PC-3 (cell line): Measurements from ENCODE around the gene FZR1. TPM values are rescaled to one million over a fixed set of nuclear protein-coding genes. Genes with fewer than 3 reads are reported as not detected.

Experiments
- ATAC-seq: fragments of 200-7000 bp; cut with Tn5 transposase; 2 replicates; pipeline ENCODE4 v1.9.1; 2020; ENCODE audit warnings: mild to moderate bottlenecking, moderate library complexity
- BruUV-seq: library from RNA; stranded (reverse); fragments of 400-500 nt; replicated peaks from 2 replicates; lab custom pipeline; 2021; lab: Mats Ljungman, UMichigan
- CTCF ChIA-PET: fragments of 300-600 bp; sonication (Branson Sonifier 250); formaldehyde crosslinking; loops from one replicate; lab custom pipeline; 2022; ENCODE audit warnings: antibody characterized with exemption; lab: Charles Lee
- POLR2A ChIA-PET: fragments of 300-600 bp; sonication (Branson Sonifier 250); formaldehyde crosslinking; loops from one replicate; lab custom pipeline; 2022; ENCODE audit warnings: antibody characterized with exemption; ENCODE audit not compliant: unreplicated experiment; lab: Charles Lee
- DNase-seq: peaks from one replicate; pipeline ENCODE4 v3.0.0-alpha.2; 2015
- H2AFZ ChIP-seq: fragments of 300-600 bp; sonication (generic); 2 replicates; pipeline ENCODE4 v1.6.0; 2016; ENCODE audit warnings: antibody characterized with exemption, low read length
- H3F3A ChIP-seq: fragments of 300-600 bp; sonication (generic); one replicate; pipeline ENCODE4 v1.6.0; 2017; ENCODE audit warnings: antibody characterized with exemption, low read length, control low read depth, mild to moderate bottlenecking; ENCODE audit not compliant: unreplicated experiment
- H3K27ac ChIP-seq: fragments of 300-600 bp; sonication (generic); 2 replicates; pipeline ENCODE4 v1.5.1; 2016; ENCODE audit warnings: mild to moderate bottlenecking, low read length
- H3K27me3 ChIP-seq: fragments of 300-600 bp; sonication (generic); 2 replicates; pipeline ENCODE4 v1.6.1; 2016; ENCODE audit warnings: low read length, mixed read lengths
- H3K36me3 ChIP-seq: fragments of 300-600 bp; sonication (generic); 2 replicates; pipeline ENCODE4 v1.6.1; 2016; ENCODE audit warnings: low read depth, mixed run types, low read length, mixed read lengths
- H3K4me1 ChIP-seq: fragments of 300-600 bp; sonication (generic); 2 replicates; pipeline ENCODE4 v1.5.1; 2016; ENCODE audit warnings: low read length; ENCODE audit not compliant: insufficient read depth
- H3K4me2 ChIP-seq: fragments of 300-600 bp; sonication (generic); 2 replicates; pipeline ENCODE4 v1.6.0; 2016; ENCODE audit warnings: low read length
- H3K4me3 ChIP-seq: fragments of 300-600 bp; sonication (generic); 2 replicates; pipeline ENCODE4 v1.5.1; 2016; ENCODE audit warnings: mild to moderate bottlenecking, low read length, mixed read lengths
- H3K79me2 ChIP-seq: fragments of 300-600 bp; sonication (generic); 2 replicates; pipeline ENCODE4 v1.6.1; 2017; ENCODE audit warnings: low read length, mixed read lengths
- H3K9ac ChIP-seq: fragments of 300-600 bp; sonication (generic); 2 replicates; pipeline ENCODE4 v1.6.0; 2016; ENCODE audit warnings: mild to moderate bottlenecking, low read length
- H3K9me2 ChIP-seq: fragments of 300-600 bp; sonication (generic); replicated peaks from 2 replicates; pipeline ENCODE4 v1.6.1; 2016; ENCODE audit warnings: mixed run types, low read length, mixed read lengths
- H3K9me3 ChIP-seq: fragments of 300-600 bp; sonication (generic); 2 replicates; pipeline ENCODE4 v1.6.1; 2016; ENCODE audit warnings: low read length, mixed read lengths
- H4K20me1 ChIP-seq: fragments of 300-600 bp; sonication (generic); 2 replicates; pipeline ENCODE4 v1.6.1; 2016; ENCODE audit warnings: low read length, mixed read lengths
- EZH2 ChIP-seq: fragments of 300-600 bp; sonication (generic); IDR thresholded peaks from one replicate; pipeline ENCODE4 v1.6.1; 2017; ENCODE audit warnings: antibody characterized with exemption, mild to moderate bottlenecking, low read length; ENCODE audit not compliant: unreplicated experiment
- EZH2phosphoT487 ChIP-seq: fragments of 300-600 bp; sonication (generic); IDR thresholded peaks from 2 replicates; pipeline ENCODE4 v1.6.1; 2018; ENCODE audit warnings: mild to moderate bottlenecking, antibody characterized with exemption, low read length, borderline replicate concordance
- intact Hi-C: fragments of 100-400 bp; cut with micrococcal nuclease; formaldehyde crosslinking; loops from 2 replicates; pipeline ENCODE4 v1.9.0; 2023
- total RNA-seq: library from RNA; depleted of rRNA; stranded (reverse); fragments of >200 nt; gene quantifications from 2 replicates; pipeline ENCODE4 v1.2.3, GENCODE V29; 2014
- TF ChIP-seq, protein P1 (sequence below): fragments of 300-600 bp; sonication (generic); conservative IDR thresholded peaks from 2 replicates; pipeline ENCODE4 v1.5.1; 2017; ENCODE audit warnings: antibody characterized with exemption, low read depth, mild to moderate bottlenecking, low read length

Gene FZR1
- total RNA-seq, 1 experiment from 2014 or later = 53.6 TPM

- ChIA-PET CTCF (no interaction called here), POLR2A (no interaction called here)
- Histone ChIP-seq H2AFZ (peak within 1 kb of the TSS; percentile 81), H3K4me2 (peak within 1 kb of the TSS; percentile 97), H3K9me3 (no peaks in the 10 kb centered on the region), H3F3A (no peaks in the 10 kb centered on the region), H3K79me2 (no peaks in the 10 kb centered on the region), H3K36me3 (no peaks in the 10 kb centered on the region), H3K9ac (peak within 1 kb of the TSS; percentile 51), H3K4me3 (peak within 1 kb of the TSS; percentile 76), H3K27me3 (no peaks in the 10 kb centered on the region), H3K9me2 (no peaks in the 10 kb centered on the region), H4K20me1 (no peaks in the 10 kb centered on the region), H3K4me1 (no peaks in the 10 kb centered on the region), H3K27ac (no peak within 1 kb of the TSS)
- DNase-seq (peak; percentile 15), ATAC-seq (peak; percentile 55)
- BruUV-seq = no TSS peak
- intact Hi-C loops = no loop called here
- TF ChIP-seq EZH2 (no peak), EZH2phosphoT487 (no peak)
- TF ChIP-seq, protein P1, sequence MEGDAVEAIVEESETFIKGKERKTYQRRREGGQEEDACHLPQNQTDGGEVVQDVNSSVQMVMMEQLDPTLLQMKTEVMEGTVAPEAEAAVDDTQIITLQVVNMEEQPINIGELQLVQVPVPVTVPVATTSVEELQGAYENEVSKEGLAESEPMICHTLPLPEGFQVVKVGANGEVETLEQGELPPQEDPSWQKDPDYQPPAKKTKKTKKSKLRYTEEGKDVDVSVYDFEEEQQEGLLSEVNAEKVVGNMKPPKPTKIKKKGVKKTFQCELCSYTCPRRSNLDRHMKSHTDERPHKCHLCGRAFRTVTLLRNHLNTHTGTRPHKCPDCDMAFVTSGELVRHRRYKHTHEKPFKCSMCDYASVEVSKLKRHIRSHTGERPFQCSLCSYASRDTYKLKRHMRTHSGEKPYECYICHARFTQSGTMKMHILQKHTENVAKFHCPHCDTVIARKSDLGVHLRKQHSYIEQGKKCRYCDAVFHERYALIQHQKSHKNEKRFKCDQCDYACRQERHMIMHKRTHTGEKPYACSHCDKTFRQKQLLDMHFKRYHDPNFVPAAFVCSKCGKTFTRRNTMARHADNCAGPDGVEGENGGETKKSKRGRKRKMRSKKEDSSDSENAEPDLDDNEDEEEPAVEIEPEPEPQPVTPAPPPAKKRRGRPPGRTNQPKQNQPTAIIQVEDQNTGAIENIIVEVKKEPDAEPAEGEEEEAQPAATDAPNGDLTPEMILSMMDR = no peak
Observed at GRCh38 chr19:3483226-3483628, 22.9 kb upstream of the FZR1 start, which contains the start of gene SMIM44. SMIM44 (minus strand) TSS chr19:3483441; CDS start chr19:3483403, 38 bp downstream.

- DNase-seq (no peak), ATAC-seq (no peak)
- BruUV-seq = no TSS peak
- Histone ChIP-seq H3K79me2 (no peaks in the 10 kb centered on the region), H3K4me3 (no peak overlapping the region), H2AFZ (no peak overlapping the region), H3F3A (no peaks in the 10 kb centered on the region), H3K9me2 (no peaks in the 10 kb centered on the region), H3K27ac (no peak overlapping the region), H4K20me1 (no peaks in the 10 kb centered on the region), H3K9me3 (no peaks in the 10 kb centered on the region), H3K36me3 (no peaks in the 10 kb centered on the region; the same call in 1 of the 2 replicates), H3K4me2 (no peak overlapping the region), H3K27me3 (no peaks in the 10 kb centered on the region), H3K4me1 (no peaks in the 10 kb centered on the region), H3K9ac (no peak overlapping the region)
- intact Hi-C loops = no loop called here
- ChIA-PET CTCF (no interaction called here), POLR2A (no interaction called here)
- TF ChIP-seq EZH2phosphoT487 (no peak), EZH2 (no peak)
- TF ChIP-seq, protein P1 = no peak
Observed at GRCh38 chr19:3491396-3492119, 14.6 kb upstream of the FZR1 start.
